Skeletal muscle satellite cell (primary cell): ENCODE measurements around the gene ZNF319.

Experiments used
- H3K27me3 ChIP-seq: 2 replicates; pipeline ENCODE4 v1.7.0; 2013; ENCODE audit warnings: low read length; ENCODE audit not compliant: control insufficient read depth, insufficient read depth
- H3K36me3 ChIP-seq: 2 replicates; pipeline ENCODE4 v1.7.0; 2013; ENCODE audit warnings: mild to moderate bottlenecking, control low read depth, low read length; ENCODE audit not compliant: insufficient read depth
- H3K4me1 ChIP-seq: 2 replicates; pipeline ENCODE4 v1.7.0; 2013; ENCODE audit warnings: low read length; ENCODE audit not compliant: control insufficient read depth, insufficient read depth
- H3K4me2 ChIP-seq: 2 replicates; pipeline ENCODE4 v1.7.0; 2013; ENCODE audit warnings: mild to moderate bottlenecking, low read length
- H3K4me3 ChIP-seq: 2 replicates; pipeline ENCODE4 v1.7.0; 2013; ENCODE audit warnings: low read length
- H3K9ac ChIP-seq: 2 replicates; pipeline ENCODE4 v1.7.0; 2013; ENCODE audit warnings: mild to moderate bottlenecking, low read depth, low read length, moderate library complexity
- H3K9me3 ChIP-seq: replicated peaks from 2 replicates; pipeline ENCODE4 v1.7.0; 2013; ENCODE audit warnings: mild to moderate bottlenecking, control low read depth, low read length

ZNF319 gene

GRCh38 chr16:57962756-57963155, 37.7 kb downstream of the ZNF319 start:
- H3K9me3 ChIP-seq: no peaks in the 10 kb centered on the region
- no peak overlapping the region for H3K9ac ChIP-seq
- H3K27me3 ChIP-seq: peaks cover 32% of the 10 kb centered on the region
- no peaks in the 10 kb centered on the region for H3K36me3 ChIP-seq
- H3K4me1 ChIP-seq: no peaks in the 10 kb centered on the region
- no peak overlapping the region for H3K4me3 ChIP-seq
- no peak overlapping the region for H3K4me2 ChIP-seq

- Histone ChIP-seq H3K36me3 (no peaks in the 10 kb centered on the region), H3K9me3 (no peaks in the 10 kb centered on the region), H3K4me1 (no peaks in the 10 kb centered on the region), H3K27me3 (peaks cover 32% of the 10 kb centered on the region), H3K9ac (no peak overlapping the region), H3K4me2 (no peak overlapping the region), H3K4me3 (no peak overlapping the region)
Measured at GRCh38 chr16:57962046-57962445, 38.4 kb downstream of the ZNF319 start.

DNA sequence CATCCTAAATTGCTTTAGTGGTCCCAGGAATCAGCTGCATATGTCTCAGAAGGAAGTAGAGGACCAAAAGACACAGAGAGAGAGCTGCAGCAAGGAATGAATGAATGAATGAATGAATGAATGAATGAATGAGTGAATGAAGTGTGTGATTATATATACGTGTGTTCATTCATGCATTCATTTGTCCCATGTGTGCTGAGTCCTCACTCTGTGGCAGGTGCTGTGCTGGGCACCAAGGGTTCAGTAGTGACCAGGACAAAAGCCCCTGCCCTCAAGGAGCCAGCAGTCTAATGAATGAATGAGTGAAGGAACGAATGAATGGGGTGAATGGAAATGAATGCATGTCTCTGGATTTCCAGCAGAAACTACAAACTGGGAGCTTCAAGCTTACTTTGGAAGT, 38.9 kb downstream of the ZNF319 start:
- Histone ChIP-seq H3K27me3 (peaks cover 32% of the 10 kb centered on the region), H3K9ac (no peak overlapping the region), H3K36me3 (no peaks in the 10 kb centered on the region), H3K9me3 (no peaks in the 10 kb centered on the region), H3K4me2 (no peak overlapping the region), H3K4me3 (no peak overlapping the region), H3K4me1 (no peaks in the 10 kb centered on the region)

DNA sequence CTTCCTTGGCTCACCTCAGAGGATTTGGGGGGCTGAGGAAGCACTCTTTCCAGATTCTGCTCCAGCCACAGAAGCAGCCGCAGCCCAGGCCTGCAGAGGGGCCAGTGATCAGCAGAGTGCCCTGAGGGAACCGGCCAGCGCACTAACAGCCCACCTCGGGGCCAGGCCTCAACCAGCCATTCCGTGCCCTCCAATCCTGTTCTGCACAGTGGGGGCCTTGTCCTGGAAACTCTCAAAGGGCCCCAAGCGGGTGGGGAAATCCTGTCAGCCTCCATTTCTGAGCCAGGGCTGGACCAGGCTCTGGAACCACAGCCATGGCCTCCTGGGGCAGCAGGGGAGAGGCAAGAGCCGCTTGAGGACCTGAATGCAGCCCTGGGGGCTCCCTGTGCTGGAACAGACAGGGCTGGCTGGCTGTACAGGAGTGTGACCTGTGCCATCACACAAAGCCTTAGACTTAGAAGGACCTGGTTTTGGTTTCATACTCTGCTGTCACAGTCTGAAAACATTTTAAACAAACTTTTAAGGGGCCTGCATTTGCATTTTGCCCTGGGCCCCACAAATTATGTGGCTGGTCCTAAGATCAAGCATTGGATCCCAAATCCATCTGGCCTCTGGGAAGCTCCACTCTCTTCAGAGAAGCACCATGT, 39.5 kb downstream of the ZNF319 start:
- H3K4me2 ChIP-seq: no peak overlapping the region
- no peaks in the 10 kb centered on the region for H3K36me3 ChIP-seq
- H3K9ac ChIP-seq: no peak overlapping the region
- peaks cover 32% of the 10 kb centered on the region for H3K27me3 ChIP-seq
- H3K4me3 ChIP-seq: no peak overlapping the region
- no peaks in the 10 kb centered on the region for H3K9me3 ChIP-seq
- peaks cover under 1% of the 10 kb centered on the region for H3K4me1 ChIP-seq

GRCh38 chr16:57960310-57960709, 40.2 kb downstream of the ZNF319 start:
- no peaks in the 10 kb centered on the region for H3K9me3 ChIP-seq
- no peak overlapping the region for H3K4me3 ChIP-seq
- H3K4me1 ChIP-seq: peaks cover 5% of the 10 kb centered on the region
- no peak overlapping the region for H3K4me2 ChIP-seq
- H3K27me3 ChIP-seq: peaks cover 38% of the 10 kb centered on the region
- H3K36me3 ChIP-seq: no peaks in the 10 kb centered on the region
- H3K9ac ChIP-seq: no peak overlapping the region

GRCh38 chr16:57959804-57960203, 40.7 kb downstream of the ZNF319 start:
- H3K9ac ChIP-seq: no peak overlapping the region
- H3K4me3 ChIP-seq: no peak overlapping the region
- H3K4me1 ChIP-seq: peaks cover 5% of the 10 kb centered on the region
- H3K4me2 ChIP-seq: no peak overlapping the region
- no peaks in the 10 kb centered on the region for H3K36me3 ChIP-seq
- peaks cover 39% of the 10 kb centered on the region for H3K27me3 ChIP-seq
- H3K9me3 ChIP-seq: no peaks in the 10 kb centered on the region

GRCh38 chr16:57959121-57959520, 41.4 kb downstream of the ZNF319 start:
- Histone ChIP-seq H3K9me3 (no peaks in the 10 kb centered on the region), H3K4me1 (peaks cover 5% of the 10 kb centered on the region), H3K4me2 (no peak overlapping the region), H3K27me3 (peaks cover 41% of the 10 kb centered on the region), H3K36me3 (no peaks in the 10 kb centered on the region), H3K9ac (no peak overlapping the region), H3K4me3 (no peak overlapping the region)

- Histone ChIP-seq H3K4me2 (no peak overlapping the region), H3K9me3 (no peaks in the 10 kb centered on the region), H3K9ac (no peak overlapping the region), H3K27me3 (peaks cover 45% of the 10 kb centered on the region), H3K4me3 (no peak overlapping the region), H3K36me3 (no peaks in the 10 kb centered on the region), H3K4me1 (peaks cover 5% of the 10 kb centered on the region)
Measured at GRCh38 chr16:57958544-57958943, 41.9 kb downstream of the ZNF319 start.

DNA sequence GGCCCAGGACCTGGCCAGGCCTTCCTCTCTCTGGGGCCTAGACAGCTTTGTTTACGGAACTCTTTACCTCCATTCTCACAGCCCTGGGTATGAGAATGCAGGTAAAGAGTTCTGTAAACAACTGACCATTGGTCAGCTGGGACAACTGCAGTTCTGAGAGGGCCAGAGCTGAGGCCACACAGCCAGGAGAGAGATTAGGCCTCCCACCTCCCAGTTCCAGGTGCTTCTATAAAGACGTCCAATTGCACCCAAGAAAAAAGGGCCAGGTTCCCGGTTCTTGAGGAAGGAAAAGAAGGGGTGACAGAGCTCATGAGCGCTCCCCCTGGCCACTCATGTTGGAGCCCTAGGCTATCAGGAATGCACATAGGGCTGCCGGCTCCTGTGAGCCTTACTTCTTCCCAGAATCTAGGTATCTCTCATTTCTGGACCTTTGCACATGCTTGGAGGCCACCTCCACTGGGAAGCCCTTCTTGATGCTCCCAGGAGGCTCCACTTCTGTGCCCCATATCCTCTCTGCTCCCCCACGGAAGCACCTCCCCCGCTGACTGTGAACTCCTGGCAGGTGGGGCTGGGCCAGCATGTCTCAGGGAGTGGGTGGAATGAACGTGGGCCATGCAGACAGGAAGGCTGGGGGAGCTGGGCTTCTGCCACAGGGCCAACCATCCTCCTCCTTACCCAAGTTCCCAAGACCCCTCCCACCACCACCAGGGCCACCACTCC, 42.6 kb downstream of the ZNF319 start:
- Histone ChIP-seq H3K9me3 (no peaks in the 10 kb centered on the region), H3K9ac (no peak overlapping the region), H3K36me3 (no peaks in the 10 kb centered on the region), H3K4me3 (no peak overlapping the region), H3K4me2 (no peak overlapping the region), H3K27me3 (peaks cover 38% of the 10 kb centered on the region), H3K4me1 (peaks cover 5% of the 10 kb centered on the region)

DNA sequence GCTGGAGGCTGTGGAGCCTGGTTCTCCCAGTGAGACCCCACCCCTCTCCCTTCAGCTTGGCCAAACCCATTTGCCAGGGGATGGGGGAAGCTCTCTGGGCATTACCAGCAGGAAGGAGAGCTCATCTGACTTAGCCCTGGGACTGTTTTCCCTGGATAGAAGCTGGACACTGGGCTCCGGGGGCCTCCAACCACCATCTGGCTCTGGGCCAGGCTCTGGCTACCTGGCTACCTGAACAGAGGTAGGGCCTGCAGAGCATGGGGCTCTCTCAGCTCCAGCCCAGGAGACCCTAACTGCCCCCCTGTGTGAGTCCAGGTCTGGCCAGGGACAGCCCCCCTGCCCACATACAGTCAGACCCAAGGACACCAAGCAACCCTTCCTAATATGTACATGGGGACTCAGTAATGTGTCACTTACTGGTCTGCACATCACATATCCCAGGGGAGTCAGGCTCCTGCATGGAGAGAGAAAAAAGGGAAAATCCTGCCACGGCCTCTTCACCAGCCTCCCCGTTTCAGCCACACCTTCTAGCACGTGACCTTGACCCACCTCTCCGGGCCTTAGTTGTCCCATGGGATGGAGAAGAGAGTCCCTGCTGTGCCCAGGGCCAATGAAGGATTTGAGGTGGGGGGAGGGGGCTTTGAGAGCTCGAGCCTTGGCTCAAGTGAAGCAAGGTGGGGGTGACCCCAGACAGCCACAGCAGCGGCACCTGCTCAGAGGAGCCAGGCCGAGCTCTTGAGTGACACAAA, 43.4 kb downstream of the ZNF319 start:
- peaks cover 30% of the 10 kb centered on the region for H3K27me3 ChIP-seq
- no peak overlapping the region for H3K4me3 ChIP-seq

DNA sequence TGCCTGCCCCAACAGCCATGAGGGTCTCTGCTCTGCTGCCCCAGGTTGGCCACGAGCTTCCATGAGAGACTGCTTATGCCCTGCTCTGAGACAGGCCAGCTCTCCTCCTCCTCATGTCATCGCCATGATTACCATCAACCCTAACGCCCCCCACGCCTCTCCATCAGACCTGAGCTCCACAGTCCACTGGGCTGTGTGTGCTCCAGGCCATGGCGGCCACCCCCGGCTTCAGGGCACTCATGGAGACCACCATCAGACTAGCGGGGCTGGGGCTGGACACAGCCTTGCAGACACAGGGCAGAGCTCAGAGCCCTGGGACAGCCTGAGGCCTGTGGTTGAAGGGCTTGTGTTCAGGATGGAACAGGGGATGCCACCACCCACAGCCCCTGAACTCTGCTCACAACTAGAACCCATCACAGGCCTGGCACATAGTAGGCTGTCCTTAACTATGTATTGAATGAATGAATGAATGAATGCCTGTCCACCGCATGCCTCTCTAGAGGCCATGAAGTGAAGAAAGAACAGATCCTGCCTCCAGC, 44.1 kb downstream of the ZNF319 start:
- H3K4me3 ChIP-seq: no peak overlapping the region
- H3K4me2 ChIP-seq: no peak overlapping the region
- H3K9me3 ChIP-seq: no peaks in the 10 kb centered on the region
- peaks cover 27% of the 10 kb centered on the region for H3K27me3 ChIP-seq
- H3K9ac ChIP-seq: no peak overlapping the region
- H3K4me1 ChIP-seq: peaks cover 5% of the 10 kb centered on the region
- no peaks in the 10 kb centered on the region for H3K36me3 ChIP-seq

More for the DNA sequence above, 43.4 kb downstream of the ZNF319 start:
- peaks cover 5% of the 10 kb centered on the region for H3K4me1 ChIP-seq
- no peaks in the 10 kb centered on the region for H3K36me3 ChIP-seq
- no peaks in the 10 kb centered on the region for H3K9me3 ChIP-seq
- no peak overlapping the region for H3K4me2 ChIP-seq
- no peak overlapping the region for H3K9ac ChIP-seq
